ENCODE data around the gene PSPN.
A peak's percentile ranks its signal among the peaks of the same experiment; 100 is the strongest.

The PSPN gene

DNA sequence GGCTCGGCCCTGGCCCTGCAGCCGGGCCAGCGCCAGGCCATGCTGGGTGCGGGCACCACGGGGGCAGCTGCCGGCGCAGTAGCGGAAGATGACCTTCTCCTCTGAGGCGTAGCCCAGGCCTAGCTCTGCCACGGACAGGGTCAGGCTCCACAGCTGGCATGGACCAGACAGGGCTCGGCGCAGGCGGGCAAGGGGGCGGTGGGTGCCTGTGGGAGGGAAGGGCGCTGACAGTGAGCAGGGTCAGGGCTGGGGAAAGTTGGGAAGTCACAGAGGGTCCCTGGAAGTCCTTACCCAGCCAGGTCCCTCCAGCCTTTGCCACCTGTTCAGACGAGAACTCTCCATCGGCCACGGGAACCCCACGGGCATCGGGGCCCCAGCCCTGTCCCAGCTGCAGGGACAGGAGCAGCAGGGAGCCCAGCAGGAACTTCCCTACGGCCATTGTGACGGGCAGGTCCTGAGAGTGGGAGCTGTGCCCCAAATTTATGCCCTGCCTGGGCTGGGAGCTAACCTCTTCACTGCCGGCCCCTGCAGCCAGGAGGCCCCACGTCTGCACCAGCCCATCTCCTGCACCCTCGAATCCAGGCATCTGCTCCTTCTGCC is at the start of gene PSPN:
PSPN (minus strand) TSS at position 523 of the 600 bp plus-strand sequence; CDS start at position 439, 84 bp downstream.
- DNase-seq (ENCODE audit: low spot score) = no peak

DNA sequence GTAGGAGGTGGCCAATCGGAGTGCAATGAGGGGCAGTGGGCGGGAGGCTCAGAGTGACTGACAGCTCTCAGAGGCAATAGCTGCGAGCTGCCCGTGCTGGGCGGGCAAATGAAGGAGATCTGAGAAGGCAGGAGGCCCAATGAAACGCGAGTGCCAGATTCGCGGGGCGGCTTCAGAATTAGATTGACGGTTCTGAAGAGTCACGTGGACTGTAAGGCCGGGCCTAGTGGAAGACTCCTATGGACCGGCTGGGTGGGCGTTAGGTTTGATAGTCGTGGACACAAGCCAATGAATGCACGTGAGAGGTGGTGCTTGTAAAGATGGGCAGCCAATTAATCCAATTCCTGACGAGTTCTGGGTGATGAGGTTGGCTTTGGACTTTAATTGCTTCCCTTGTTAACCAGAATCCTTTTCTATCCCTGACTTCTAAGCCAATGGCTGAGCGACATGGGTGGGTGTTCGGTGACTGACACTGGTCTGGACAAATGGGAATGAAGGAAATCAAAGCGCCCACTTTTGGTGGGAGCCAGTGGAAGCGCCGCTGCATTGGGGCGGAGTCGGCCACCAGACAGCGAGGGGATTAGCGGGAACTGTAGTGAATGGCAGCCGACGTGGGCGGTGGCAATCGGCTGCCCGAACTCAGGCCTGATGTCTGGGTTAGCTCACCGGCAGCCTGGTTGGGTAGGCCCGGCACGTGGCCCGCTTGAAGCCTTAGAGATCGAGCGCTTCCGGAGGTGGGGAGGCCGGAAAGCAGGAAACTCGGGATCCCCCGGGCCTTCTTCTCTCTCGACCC is 49.4 kb upstream of the PSPN start:
- DNase-seq (ENCODE audit: low spot score) = peak; percentile 100

DNA sequence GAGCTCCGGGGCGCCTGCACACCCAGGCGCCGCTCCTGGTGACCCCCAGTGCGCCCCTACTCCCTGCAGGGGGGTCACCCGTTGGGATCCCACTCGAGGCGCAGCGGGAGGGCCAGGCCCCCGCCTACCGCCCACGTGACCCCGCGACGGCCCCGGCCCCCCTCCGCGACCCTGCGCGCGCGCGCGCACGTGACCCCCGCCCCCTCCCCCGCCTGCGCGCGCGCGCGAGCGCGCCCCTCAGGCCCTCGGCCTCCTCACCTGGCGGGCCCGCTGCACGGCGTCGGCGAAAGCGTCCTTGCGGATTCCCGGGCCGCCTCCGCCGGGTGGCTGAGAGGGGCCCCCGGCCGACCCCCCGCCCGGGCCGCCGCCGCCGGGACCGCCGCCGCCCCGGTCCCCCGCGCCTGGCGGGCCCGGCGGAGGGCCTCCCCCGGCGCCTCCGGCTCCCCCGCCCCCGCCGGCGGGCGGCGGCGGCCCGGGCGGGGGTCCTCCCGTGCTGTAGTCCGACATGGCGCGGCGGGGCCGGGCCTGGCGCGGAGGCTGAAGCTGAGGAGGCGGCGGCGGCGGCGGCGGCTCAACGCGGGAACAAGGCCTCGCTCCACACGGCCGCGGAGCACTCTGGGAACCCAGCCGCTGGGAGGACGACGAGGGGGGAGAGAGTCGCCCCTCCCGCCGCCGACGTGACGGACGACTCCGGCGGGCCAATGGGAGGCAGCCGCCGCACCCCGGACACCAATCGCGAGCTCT is 48.6 kb upstream of the PSPN start, which contains the start of gene KHSRP:
KHSRP (minus strand) TSS at position 617 of the 744 bp plus-strand sequence; CDS start at position 507, 110 bp downstream.
- DNase-seq (ENCODE audit: low spot score) = no peak

- DNase-seq (ENCODE audit: low spot score) = peak; percentile 50
Observed at GRCh38 chr19:6423499-6424194, 47.9 kb upstream of the PSPN start.

- no peak for DNase-seq (ENCODE audit: low spot score)
Observed at GRCh38 chr19:6421075-6422014, 45.6 kb upstream of the PSPN start.

GRCh38 chr19:6418562-6418932 is 42.8 kb upstream of the PSPN start:
- DNase-seq (ENCODE audit: low spot score) = no peak

DNA sequence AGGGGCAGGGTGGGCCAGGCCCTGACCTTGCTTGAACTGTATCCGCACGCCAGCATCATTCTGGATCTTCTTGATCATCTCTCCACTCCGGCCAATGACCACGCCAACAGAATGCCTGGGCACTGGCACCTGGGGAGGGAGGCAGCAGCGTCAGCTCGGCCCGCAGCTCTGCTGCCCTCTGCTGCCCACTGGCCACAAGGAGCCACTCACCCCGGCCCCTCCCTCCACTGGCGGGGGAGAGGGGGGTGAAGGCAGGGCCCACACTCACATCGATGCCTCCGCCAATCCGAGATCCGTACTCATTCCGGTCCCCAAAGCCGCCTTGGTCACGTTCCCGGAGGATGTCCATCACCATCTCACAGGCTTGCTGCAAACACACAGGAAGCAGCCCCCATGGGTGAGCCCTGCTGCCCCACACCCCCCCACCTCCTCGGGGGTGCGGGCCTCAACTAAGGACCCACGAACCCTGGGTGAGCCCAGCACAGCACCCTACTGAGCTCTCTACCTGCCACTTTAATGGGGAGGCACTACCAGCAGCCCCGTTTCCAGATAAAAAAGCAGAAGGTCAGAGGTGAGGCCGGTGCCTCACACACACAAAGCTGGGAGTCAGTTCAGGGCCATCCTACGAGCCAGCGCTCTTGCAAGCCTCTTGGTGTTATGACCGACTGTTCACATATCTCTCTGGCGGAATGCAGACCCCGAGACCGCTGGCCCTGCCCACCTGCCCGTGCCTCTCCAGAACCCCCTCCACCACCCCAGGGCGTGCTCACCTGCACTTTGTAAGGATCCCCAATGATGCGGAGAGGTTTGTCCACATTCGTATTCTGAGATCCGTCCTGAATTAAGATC is 42.2 kb upstream of the PSPN start:
- DNase-seq (ENCODE audit: low spot score) = no peak

- DNase-seq (ENCODE audit: low spot score) = no peak
Observed at GRCh38 chr19:6416658-6417405, 41.1 kb upstream of the PSPN start.

- DNase-seq (ENCODE audit: low spot score) = no peak
Observed at GRCh38 chr19:6415591-6416190, 40.0 kb upstream of the PSPN start.

DNA sequence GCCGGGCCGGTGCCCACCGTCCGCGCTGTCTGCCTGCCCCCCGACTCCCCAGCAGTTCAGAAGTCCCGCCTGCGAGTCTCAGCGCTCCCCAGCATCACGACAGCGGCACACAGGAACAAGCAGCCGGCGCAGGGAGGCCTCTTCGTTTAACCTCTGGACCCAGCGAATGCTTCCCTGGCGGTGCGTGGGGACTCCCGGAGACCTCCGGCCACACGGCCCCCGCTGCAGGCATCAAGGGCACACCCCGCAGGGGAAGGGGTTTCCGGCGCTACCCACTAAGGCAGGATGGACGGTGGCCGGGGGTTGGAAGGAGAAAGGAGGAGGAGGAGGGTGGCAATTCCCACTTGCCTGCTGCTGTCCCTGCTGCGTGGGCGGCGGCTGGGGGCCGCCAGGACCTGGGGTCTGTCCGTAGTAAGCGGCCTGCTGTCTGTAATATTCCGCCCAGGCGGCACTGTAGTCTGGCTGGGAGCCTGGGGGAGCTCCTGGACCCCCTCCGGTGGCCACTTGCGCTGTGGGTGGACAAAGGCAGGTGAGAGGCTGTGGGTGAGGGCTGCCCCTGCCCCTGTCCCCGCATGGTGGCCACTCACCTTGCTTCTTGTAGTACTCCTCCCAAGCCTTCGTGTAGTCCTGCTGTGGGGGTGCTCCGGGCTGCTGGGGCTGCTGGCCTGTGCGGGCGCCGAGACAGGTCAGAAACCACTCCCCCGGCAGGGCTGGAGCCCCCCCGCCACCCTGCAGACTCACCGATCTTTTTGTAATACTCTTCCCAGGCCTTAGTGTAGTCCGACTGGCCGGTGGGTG is 39.3 kb upstream of the PSPN start:
- no peak for DNase-seq (ENCODE audit: low spot score)

DNA sequence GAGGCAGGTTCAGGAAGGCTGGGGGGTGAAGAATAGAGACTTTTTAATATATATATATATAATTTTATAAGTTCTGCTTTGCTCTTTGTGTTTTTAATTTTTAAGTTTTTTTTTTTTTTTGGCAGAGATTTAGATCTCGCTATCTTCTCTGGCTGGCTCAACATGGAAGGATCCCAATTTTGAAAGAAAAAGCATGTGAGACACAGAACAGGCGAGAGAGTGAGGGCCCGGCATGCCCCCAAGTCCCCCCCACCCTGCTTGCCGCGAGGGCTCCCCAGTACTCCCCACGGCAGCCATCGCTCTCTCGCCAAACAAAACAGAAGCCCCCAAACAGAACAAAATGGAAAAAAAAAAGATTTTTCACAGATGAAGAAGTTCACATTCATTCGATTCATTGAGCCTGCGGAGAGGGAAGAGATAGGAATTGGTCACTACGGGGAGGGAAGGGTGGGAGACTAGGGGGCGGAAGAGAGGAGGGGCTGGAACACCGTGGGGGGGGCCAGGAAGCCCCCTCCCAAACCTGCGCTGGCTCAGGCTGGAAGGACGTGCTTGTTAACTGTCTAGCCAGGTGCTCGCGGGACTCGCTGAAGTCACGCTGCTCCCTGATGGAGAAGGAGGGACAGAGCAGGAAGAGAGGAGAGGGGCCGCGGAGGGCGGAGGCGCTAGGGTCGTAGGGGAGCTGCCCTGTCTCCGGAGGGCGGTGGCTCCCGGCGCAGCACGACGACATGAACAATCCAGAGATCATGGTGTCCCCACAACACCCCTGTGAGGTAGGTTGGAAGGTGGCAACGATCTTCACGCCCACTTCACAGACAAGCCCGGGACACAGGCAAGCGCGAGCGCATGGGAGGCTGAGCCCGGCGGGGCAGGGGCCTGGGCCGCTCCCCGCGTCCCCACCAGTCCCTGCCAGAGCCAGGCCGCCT is 38.2 kb upstream of the PSPN start:
- DNase-seq (ENCODE audit: low spot score) = no peak

DNA sequence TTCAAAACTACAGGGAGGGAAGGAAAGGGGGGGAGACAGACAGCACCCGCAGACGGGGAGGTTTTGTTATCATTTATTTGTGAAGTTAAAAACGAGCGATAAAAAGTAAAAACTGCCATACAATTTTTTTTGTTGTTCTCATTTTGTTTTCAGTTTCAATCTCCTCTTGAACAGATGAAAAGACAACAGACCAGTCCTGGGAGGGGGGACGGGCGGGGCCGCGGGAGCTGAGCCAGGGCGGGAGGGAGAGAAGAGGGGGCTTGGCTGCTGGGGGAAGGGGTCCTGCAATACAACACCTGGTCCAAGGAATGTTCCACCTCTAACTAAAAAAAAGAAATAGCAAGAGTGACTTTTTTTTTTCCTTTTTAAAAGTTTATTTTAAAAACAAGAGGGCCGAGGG is 37.6 kb upstream of the PSPN start:
- no peak for DNase-seq (ENCODE audit: low spot score)

GRCh38 chr19:6412447-6413091 is 36.8 kb upstream of the PSPN start:
- peak; percentile 22 for DNase-seq (ENCODE audit: low spot score)

GRCh38 chr19:6412061-6412446 is 36.3 kb upstream of the PSPN start:
- no peak for DNase-seq (ENCODE audit: low spot score)

DNA sequence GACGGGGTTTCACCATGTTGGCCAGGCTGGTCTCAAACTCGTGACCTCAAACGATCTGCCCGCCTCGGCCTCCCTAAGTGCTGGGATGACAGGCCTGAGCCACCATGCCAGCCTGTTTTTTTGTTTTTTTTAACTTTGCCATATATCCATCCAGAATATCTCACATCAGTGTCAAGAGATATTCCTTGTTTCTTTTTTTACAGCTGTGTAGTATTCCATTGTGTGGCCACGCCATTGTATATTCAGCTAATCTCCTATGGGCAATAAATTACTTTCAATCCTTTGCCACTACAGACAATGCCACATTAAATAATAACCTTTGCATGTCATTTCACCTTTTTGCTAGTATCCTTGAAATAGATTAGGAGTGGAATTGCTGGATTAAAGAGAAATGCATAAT is 33.6 kb upstream of the PSPN start:
- DNase-seq (ENCODE audit: low spot score) = no peak

DNA sequence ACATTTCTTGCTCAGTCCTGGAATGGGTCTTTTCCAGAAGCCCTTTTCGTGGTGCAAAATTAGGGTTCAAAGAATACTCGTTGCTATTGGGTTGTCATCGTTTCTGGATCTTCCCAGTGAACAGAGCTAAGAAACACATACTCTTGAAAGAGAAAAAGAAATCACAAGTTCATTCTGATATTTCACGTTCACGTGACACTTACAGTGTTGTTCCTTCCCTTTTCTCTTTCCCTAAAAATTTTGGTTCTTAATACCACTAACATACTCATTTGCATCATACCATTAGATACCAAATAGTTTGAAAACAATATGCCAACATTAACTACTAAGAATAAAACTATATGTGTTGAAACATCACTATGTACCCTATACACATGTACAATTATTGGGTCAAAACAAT is 30.7 kb upstream of the PSPN start:
- no peak for DNase-seq (ENCODE audit: low spot score)

Data from hematopoietic multipotent progenitor cell treated with erythropoietin and hydrocortisone succinate and interleukin-3 and kit ligand, for 15 days (in vitro differentiated cells).